PC-9 (cell line): ENCODE data around the gene DOCK6. TPM values are rescaled to one million over a fixed set of nuclear protein-coding genes. Genes with fewer than 3 reads are reported as not detected.
A peak's percentile ranks its signal among the peaks of the same experiment; 100 is the strongest.

Source experiments
- BruUV-seq: library from RNA; stranded (reverse); fragments of 400-500 nt; replicated peaks from 2 replicates; lab custom pipeline; 2021; lab: Mats Ljungman, UMichigan
- CTCF ChIA-PET: fragments of 300-600 bp; sonication (Branson Sonifier 250); formaldehyde crosslinking; loops from one replicate; lab custom pipeline; 2022; ENCODE audit warnings: antibody characterized with exemption; lab: Charles Lee
- POLR2A ChIA-PET: fragments of 300-600 bp; sonication (Branson Sonifier 250); formaldehyde crosslinking; loops from one replicate; lab custom pipeline; 2022; ENCODE audit warnings: antibody characterized with exemption; ENCODE audit not compliant: unreplicated experiment; lab: Charles Lee
- DNase-seq, 2 experiments: peaks; one replicate each; pipeline versions ENCODE4 v3.0.0 to v3.0.0-alpha.2; 2015 to 2022; ENCODE audit warnings: mixed read lengths in 1 of 2
- H2AFZ ChIP-seq: fragments of 200-600 bp; sonication (generic); 2 replicates; pipeline ENCODE4 v1.8.1; 2017; ENCODE audit warnings: antibody characterized with exemption
- H3F3A ChIP-seq: fragments of 200-600 bp; sonication (generic); 2 replicates; pipeline ENCODE4 v1.8.1; 2017; ENCODE audit warnings: antibody characterized with exemption, mild to moderate bottlenecking, low read depth; ENCODE audit not compliant: insufficient read depth
- H3K27ac ChIP-seq: fragments of 200-600 bp; sonication (generic); 2 replicates; pipeline ENCODE4 v1.6.1; 2016; ENCODE audit warnings: mixed run types
- H3K27me3 ChIP-seq: fragments of 200-600 bp; sonication (generic); 2 replicates; pipeline ENCODE4 v1.6.1; 2016; ENCODE audit warnings: low read depth, mixed run types; ENCODE audit not compliant: insufficient read depth
- H3K36me3 ChIP-seq: fragments of 200-600 bp; sonication (generic); 2 replicates; pipeline ENCODE4 v1.6.1; 2016; ENCODE audit warnings: low read depth, mixed run types
- H3K4me1 ChIP-seq: fragments of 200-600 bp; sonication (generic); replicated peaks from 2 replicates; pipeline ENCODE4 v1.6.1; 2016; ENCODE audit warnings: mixed run types; ENCODE audit not compliant: insufficient read depth
- H3K4me2 ChIP-seq: fragments of 200-600 bp; sonication (generic); 2 replicates; pipeline ENCODE4 v1.6.1; 2017; ENCODE audit warnings: mixed run types
- H3K4me3 ChIP-seq: fragments of 200-600 bp; sonication (generic); 2 replicates; pipeline ENCODE4 v1.6.1; 2016; ENCODE audit warnings: mixed run types
- H3K79me2 ChIP-seq: fragments of 200-600 bp; sonication (generic); 2 replicates; pipeline ENCODE4 v1.6.1; 2017; ENCODE audit warnings: low read depth, mixed run types
- H3K9me2 ChIP-seq: fragments of 200-600 bp; sonication (generic); 2 replicates; pipeline ENCODE4 v1.8.1; 2017; ENCODE audit warnings: mild to moderate bottlenecking; ENCODE audit not compliant: insufficient read depth
- H3K9me3 ChIP-seq: fragments of 200-600 bp; sonication (generic); 2 replicates; pipeline ENCODE4 v1.8.1; 2016; ENCODE audit warnings: low read depth; ENCODE audit not compliant: insufficient read depth
- H4K20me1 ChIP-seq: fragments of 200-600 bp; sonication (generic); 2 replicates; pipeline ENCODE4 v1.8.1; 2017; ENCODE audit not compliant: insufficient read depth
- CTCF ChIP-seq: fragments of 200-600 bp; sonication (generic); conservative IDR thresholded peaks from 2 replicates; pipeline ENCODE4 v1.6.1; 2017; ENCODE audit warnings: mixed run types, antibody characterized with exemption, mild to moderate bottlenecking, moderate library complexity
- EZH2 ChIP-seq: fragments of 200-600 bp; sonication (generic); IDR thresholded peaks from 2 replicates; pipeline ENCODE4 v1.8.0; 2017; ENCODE audit warnings: antibody characterized with exemption, low read depth
- intact Hi-C: fragments of 100-400 bp; cut with micrococcal nuclease; formaldehyde crosslinking; loops from one replicate; pipeline ENCODE4 v1.10.0; 2022; ENCODE audit not compliant: unreplicated experiment
- total RNA-seq: library from RNA; stranded (reverse); gene quantifications from 2 replicates; pipeline ENCODE4 v1.2.3, GENCODE V29; 2021

Gene DOCK6
- total RNA-seq, 1 experiment from 2014 or later = 32.5 TPM

GRCh38 chr19:11198175-11198534 lies 64.2 kb downstream of the DOCK6 start:
- Histone ChIP-seq H2AFZ (no peak overlapping the region), H3K9me2 (no peaks in the 10 kb centered on the region), H3K4me2 (peak overlapping the region; percentile 94), H3F3A (peaks cover 24% of the 10 kb centered on the region; the same call in 1 of the 2 replicates), H3K9me3 (no peaks in the 10 kb centered on the region), H3K36me3 (no peaks in the 10 kb centered on the region), H3K79me2 (no peaks in the 10 kb centered on the region), H3K4me1 (peaks cover 10% of the 10 kb centered on the region; the same call in 1 of the 2 replicates), H4K20me1 (no peaks in the 10 kb centered on the region), H3K4me3 (peak overlapping the region; percentile 76; the same call in 1 of the 2 replicates), H3K27me3 (no peaks in the 10 kb centered on the region), H3K27ac (peak overlapping the region; percentile 37)
- TF ChIP-seq CTCF (no peak), EZH2 (no peak)
- ChIA-PET POLR2A (interaction anchor here (0.6 to 0.7 kb wide), 3 partner anchors 33 to 182 kb away, joined by 4 to 10 read pairs (median 5); no protein-coding TSS in a partner anchor), CTCF (interaction anchor here (0.6 kb wide), 1 partner anchor 44 kb away, joined by 3 read pairs; no protein-coding TSS in a partner anchor)
- intact Hi-C loops = loop anchor here (5.0 kb wide), 1 partner anchor 41 kb away; the partner anchor contains the start of gene SPC24
- DNase-seq = no peak
- BruUV-seq = no TSS peak

DNA sequence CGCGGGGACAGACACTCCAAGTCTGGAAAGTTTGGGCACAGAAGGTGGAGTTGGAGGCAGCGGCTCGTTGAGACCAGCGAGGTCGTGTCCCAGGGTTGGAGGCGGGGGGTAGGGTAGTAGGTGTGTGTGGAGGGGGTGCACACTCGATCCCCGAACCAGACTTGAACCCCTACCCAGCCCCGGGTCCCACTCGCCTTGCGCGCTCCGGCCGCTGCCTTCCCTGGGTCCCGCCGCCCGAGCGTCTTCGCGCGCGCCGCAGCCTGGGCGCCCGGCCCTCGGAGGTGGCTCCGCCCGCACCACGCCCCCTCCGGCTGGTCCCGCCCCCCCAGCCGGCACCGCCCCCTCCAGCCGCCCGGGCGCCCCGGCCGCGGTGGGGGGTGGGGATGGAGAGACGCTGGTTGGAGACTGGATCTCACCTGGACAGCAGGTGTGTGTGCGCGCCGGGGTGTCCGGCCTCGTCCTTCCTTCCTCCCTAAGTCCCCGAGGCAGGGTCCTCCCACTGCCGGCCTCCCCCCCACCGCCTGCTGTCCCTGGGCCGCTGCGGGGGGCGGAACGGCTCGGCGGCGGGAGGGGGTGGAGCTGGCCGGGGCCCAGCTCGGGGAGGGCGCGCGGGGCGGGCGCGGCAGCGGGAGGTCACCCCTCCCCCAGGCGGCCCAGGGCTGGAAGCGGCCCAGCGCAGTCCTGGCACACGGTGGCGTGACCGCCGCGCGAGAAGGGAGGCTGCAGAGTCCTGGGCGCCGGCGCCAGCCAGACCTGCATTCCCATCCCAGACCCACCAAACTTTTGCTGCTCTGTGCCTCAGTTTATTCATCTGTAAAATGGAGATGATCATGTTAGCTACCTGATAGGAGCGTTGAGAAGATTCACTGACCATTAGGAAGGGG lies 64.8 kb downstream of the DOCK6 start, which contains the start of gene KANK2:
TSS of gene KANK2 (minus strand) at position 255 of the 884 bp plus-strand sequence. CDS start 3,034 bp downstream, outside the sequence.
- Histone ChIP-seq H3K9me3 (no peaks in the 10 kb centered on the region), H3K79me2 (no peaks in the 10 kb centered on the region), H3K4me1 (0 out of 2 replicates have a peak, but pooled peaks cover 6% of the 10 kb centered on the region), H3K4me2 (peak within 1 kb of the TSS; percentile 94), H3K27ac (peak within 1 kb of the TSS; percentile 37), H4K20me1 (no peaks in the 10 kb centered on the region), H3K36me3 (no peaks in the 10 kb centered on the region), H3K9me2 (no peaks in the 10 kb centered on the region), H2AFZ (peak within 1 kb of the TSS; percentile 89), H3K4me3 (peak within 1 kb of the TSS; percentile 76), H3F3A (peaks cover 30% of the 10 kb centered on the region; the same call in 1 of the 2 replicates), H3K27me3 (no peaks in the 10 kb centered on the region)
- TF ChIP-seq CTCF (no peak; the same call in 1 of the 2 replicates), EZH2 (no peak)
- intact Hi-C loops = loop anchor here (2.0 to 5.0 kb wide), 2 partner anchors 40 to 55 kb away; partner anchors contain the start of gene SPC24
- BruUV-seq = no TSS peak
- CTCF ChIA-PET = no interaction called here
- POLR2A ChIA-PET = interaction anchor here (0.6 to 0.7 kb wide), 2 partner anchors 58 to 183 kb away, joined by 4 to 5 read pairs; no protein-coding TSS in a partner anchor
- DNase-seq = peak; percentile 84 to 95
